HG03097 (cell line): ENCODE measurements around the gene OR6C2.
"Not testable (repeated sequence)": the region's sequence is repeated elsewhere in the genome, so short reads cannot be mapped to it uniquely, and the experiment has no call there.

Source experiments
- ATAC-seq: cut with Tn5 transposase; IDR thresholded peaks from one replicate; pipeline ENCODE4 v1.9.1; 2021; ENCODE audit not compliant: unreplicated experiment, low FRiP score

OR6C2 gene

GRCh38 chr12:55443776-55444175 lies at the start of gene OR6C2:
TSS of gene OR6C2 (plus strand) at chr12:55444076. CDS start at chr12:55452214, 8,138 bp downstream.
- ATAC-seq, result no peak

GRCh38 chr12:55396326-55396725 lies 47.5 kb upstream of the OR6C2 start:
- ATAC-seq, result no peak

DNA sequence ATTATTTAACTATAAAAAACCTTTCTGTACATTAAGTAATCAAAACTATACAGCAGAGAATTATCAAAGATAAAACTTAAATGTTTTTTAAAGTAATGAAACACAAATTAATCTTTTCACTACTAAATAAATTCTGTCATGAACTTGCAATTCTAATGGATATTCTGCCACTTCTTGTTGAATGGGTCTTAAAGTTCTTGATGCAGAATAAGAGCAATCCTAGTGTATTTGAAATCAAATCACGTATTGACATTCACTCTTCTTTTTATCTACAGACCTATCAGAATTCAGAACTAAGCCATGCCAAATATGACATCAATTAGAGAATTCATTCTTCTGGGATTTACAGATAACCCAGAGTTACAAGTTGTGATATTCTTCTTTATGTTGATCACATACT lies 43.6 kb upstream of the OR6C2 start, which contains the start of gene OR6C65:
Gene OR6C65, plus strand, starts transcription at position 301 of the 400 bp plus-strand sequence. Its CDS starts 0 bp downstream, at position 301.
- no peak for ATAC-seq

- ATAC-seq, result no peak
These were observed 36.0 kb upstream of the OR6C2 start for GRCh38 chr12:55407866-55408265.

- not testable (repeated sequence) for ATAC-seq
These were observed 34.7 kb upstream of the OR6C2 start for GRCh38 chr12:55409133-55409532.

GRCh38 chr12:55412138-55412537 lies 31.7 kb upstream of the OR6C2 start:
- ATAC-seq, result not testable (repeated sequence)

DNA sequence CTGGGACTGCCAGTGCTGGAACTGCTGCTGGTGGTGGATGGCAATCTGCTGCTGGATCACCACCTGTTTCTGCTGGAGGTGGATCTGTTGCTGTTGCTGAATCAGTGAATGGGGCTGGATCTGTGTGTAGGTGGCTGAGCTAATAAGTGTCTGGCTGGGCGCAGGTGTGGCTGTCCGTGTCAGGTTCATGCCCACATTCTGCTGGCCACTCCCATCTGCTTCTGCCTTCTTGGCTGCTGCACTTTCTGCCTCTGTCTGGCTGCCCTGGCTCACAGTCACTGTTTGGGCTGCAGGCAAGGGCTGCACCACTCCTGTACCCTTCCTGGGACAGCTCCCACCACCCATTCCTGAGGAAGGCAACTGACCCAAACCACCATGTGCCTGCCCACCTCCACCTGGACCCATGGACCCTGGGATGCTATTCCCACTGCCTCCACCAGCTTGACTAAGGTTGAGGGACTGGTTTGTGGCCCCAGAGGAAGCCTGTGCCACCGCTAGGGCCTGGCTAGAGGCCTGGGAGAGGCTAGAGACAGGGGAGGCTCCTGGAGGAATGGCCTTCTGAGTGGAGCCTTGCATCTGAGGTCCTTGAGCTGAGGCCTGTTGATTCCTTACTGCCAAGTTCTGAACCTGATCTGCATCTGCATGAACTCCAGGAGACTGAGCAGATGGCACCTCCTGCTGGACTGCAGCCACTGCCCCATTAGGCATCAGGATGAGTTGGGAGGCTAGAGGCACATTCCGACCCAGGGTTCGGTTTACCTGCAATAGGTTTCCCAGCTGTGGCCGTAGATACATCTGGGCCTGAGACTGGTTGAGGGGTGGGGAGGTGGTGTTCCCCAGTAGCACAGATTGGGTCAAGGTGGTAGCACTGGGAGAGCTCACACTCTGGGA lies 30.1 kb upstream of the OR6C2 start:
- ATAC-seq, result not testable (repeated sequence)

DNA sequence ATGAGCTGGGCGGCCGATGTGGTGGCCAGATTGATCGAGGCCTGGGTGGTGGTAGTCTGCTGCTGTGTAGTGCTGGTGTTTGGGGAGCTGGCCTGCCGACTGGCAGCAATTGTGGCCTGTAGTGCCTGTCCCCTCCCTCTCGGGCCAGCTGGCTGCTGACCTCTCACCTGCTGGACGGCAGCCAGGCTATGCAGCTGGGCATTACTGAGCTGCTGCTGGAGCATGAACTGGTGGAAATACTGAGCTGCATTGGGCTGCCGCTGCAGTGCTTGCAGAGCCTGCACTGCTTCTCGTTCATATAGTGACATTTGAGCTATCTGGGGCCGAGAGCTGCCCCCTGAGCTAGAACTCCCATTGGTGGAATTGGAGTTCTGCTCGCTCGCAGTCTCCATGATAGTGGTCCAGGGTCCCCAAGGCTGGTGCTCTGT lies 29.5 kb upstream of the OR6C2 start:
- ATAC-seq, result not testable (repeated sequence)

DNA sequence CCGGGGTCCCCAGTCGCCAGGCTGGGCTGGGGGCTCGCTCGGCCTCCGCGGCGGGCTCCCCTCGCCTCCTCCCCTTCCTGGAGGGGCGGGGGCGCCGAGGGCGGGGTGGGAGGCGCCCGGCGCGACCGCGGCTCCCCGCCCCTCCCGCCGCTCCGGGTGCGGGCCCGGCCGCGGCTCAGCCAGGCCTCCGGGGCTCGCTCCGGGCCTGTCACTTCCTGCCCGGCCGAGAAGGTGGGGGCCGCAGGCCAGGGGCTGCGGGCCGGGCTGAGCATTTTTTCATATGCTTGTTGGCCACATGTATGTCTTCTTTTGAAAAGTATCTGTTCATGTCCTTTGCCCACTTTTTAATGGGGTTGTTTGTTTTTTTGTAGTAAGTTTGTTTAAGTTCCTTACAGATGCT lies 29.0 kb upstream of the OR6C2 start:
- not testable (repeated sequence) for ATAC-seq

DNA sequence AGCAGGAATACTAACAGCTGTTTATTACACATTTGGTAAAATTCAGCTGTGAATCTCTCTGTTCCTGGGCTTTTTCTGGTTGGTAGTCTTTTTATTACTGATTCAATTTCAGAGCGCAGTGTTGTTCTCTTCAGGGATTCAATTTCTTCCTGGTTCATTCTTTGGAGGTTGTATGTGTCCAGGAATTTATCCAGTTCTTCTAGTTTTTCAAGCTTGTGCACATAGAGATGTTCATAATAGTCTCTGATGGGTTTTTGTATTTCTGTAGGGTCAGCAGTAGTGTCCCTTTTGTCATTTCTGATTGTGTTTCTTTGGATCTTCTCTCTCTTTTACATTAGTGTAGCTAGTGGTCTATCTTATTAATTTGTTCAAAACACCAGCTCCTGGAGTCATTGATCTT lies 26.9 kb upstream of the OR6C2 start:
- no peak for ATAC-seq

DNA sequence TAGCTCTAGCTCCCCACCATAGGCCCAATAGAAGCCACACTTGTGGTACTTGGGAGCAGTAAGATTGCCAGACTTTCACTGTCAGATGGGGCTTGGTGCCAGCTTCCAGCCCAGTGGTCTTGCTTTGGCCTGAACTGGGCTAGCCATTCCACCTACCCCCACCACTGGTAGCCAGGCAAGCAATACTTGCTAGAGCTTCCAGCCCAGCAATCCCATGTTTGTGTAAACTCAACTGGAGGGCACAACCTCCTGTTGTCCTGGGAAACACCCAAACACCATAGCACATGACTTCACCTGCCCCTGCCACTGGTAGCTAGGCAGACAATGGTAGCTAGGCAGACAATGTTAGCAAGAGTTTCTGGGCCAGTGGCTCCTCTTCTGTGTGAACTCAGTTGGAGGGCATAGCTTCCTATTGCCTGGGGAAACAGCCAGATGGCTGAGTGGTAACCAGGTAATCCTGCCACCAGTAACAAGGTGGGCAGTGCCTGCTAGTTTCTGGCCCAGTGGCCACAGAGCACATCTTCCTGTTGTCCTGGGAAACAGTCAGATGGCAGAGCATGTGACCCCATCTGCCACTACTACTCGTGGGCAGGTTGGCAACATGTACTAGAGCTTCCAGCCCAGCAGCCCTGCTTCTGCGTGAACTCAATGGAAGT lies 23.4 kb upstream of the OR6C2 start:
- ATAC-seq, result no peak

DNA sequence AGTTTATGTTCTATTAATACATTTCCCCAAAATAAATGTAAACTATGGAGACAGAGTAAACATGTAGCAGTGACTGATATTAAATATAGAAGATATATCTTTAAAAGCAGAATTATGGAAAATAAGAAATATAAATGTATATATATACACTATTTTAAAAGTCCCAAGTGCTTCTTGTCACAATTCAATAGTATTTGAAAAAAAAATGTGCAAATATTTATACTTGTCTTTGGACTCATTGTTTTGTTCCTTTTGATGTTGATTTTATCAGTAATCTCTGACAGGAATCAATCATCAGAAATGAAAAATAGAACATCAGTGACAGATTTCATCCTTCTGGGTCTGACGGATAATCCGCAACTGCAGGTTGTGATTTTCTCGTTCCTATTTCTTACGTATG lies 17.9 kb upstream of the OR6C2 start, which contains the start of gene OR6C76:
Gene OR6C76, plus strand, starts transcription at position 301 of the 400 bp plus-strand sequence. Its CDS starts 0 bp downstream, at position 301.
- ATAC-seq, result no peak

DNA sequence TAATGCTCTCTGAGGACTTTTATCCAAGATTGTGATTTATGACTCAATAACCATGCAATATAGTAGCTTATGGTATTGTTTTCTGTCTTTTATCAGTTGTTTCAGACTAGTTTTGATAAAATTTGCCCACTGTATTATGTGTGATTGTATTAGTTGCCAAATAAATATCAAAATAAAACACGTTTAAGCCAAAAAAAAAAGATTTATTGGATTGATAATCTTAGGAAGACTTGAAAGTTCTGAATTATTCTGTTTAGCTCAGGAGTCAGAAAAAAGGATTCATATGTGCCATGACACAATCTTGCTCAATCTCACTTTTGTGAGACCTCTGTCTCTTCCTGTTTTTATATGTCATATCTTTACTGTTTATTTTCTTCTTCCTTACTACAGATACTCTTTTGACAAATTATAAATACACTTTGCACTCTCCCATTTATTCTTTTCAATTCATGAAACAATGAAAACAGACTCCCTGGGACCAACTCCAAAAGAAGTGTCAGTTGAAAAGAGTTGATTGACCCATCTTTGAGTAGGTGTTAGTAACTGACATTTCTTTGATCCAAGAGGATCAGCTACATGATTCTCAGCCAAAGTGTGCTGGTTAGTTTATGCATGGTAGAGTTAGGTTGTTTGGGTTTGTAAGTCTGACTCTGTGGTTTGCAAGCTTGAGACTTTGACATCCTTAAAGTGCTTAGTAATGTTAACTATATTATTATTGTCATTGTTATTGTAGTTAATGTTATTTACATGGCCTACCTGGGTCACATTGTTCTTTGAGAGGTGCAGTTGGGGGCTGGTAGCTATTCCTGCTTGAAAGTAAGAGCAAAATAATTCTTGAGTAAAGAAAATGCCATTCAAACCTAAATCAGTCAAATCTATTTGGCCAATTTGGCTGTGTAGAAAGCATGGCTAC lies 15.3 kb upstream of the OR6C2 start:
- no peak for ATAC-seq

DNA sequence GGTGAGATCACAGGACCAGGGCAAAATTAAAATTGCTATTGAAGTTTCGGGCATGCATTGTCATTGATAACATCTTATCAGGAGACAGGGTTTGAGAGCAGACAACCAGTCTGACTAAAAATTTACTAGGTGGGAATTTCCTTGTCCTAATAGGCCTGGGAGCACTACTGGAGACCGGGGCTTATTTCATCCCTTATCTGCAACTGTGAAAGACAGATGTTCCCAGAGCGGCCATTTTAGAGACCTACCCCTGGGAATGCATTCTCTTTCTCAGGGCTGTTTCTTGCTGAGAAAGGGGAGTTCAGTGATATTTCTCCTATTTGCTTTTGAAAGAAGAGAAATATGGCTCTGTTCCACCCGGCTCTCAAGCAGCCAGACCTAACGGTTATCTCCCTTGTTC lies 2.6 kb upstream of the OR6C2 start:
- not testable (repeated sequence) for ATAC-seq

DNA sequence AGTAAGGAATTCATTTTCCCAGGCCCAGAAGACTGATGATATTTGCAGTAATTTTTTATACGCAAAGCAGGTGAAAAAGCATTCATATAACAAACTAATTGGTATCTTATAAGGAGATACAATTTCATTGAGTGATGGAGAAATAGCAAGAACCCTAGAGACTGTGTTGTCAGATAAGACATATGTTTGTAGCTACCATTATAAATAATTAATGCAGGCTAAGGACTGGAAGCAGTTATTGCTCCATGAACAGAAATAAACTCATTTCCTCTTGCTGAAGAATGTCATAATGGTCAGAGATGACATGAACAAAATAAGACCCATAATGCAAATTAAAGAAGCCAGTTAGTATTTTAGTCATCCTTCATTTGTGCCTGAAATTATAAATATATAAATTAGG lies 1.5 kb downstream of the OR6C2 start:
- ATAC-seq, result no peak

DNA sequence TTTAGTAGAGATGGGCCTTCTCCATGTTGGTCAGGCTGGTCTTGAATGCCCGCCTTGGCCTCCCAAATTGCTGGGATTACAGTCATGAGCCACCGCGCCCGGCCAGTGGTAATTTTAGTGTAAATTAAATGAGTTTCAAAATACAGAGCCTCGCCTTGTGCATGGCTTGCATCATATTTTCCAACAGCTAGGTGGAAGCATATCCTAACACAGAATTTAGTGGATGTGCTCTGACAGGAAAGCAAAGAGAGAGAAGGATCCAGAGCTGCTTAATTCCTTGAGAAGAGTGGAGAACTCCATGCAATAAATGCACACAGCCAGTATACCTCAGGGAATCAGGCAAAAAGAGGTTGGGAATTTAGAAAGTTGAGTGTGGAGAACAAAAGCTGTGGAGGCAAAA lies 2.5 kb downstream of the OR6C2 start:
- no peak for ATAC-seq

GRCh38 chr12:55448825-55449224 lies 4.9 kb downstream of the OR6C2 start:
- ATAC-seq, result no peak

- ATAC-seq, result not testable (repeated sequence)
These were observed 21.1 kb downstream of the OR6C2 start for GRCh38 chr12:55464926-55465325.

GRCh38 chr12:55467836-55468235 lies 24.0 kb downstream of the OR6C2 start:
- no peak for ATAC-seq

GRCh38 chr12:55469291-55469690 lies 25.4 kb downstream of the OR6C2 start:
- ATAC-seq, result no peak
